ENCODE data around the gene SPATA21. TPM values are rescaled to one million over a fixed set of nuclear protein-coding genes. Genes with fewer than 3 reads are reported as not detected.

The SPATA21 gene
- total and polyA plus RNA-seq, 5 donors from 2014 or later: not detected

DNA sequence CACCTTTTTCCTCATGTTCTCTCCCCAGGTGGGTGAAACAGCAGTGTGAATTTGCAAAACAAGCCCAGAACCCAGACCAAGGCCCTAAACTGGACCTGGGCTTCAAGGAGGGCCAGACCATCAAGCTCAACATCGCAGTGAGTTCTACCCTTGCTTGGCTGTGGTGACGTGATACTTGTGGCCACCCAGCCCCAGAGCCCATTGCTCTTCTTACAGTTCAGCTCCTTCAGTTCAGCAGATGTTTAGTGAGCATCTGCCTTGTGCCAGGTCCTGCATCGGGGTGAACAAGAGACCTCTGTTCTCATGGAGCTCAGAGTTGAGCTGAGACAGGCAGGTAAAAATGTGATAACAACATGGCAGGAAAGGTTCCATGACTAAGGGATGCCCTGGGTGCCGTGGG is 11.8 kb upstream of the SPATA21 start:
- no peak for ATAC-seq (ENCODE audit: low read depth in 2 of 2)
- H3K36me3 Mint-ChIP-seq: peaks cover 49% of the 10 kb centered on the region
- H3K4me1 Mint-ChIP-seq: peaks cover 10 to 73% (median 30%) of the 10 kb centered on the region in 4 donors

DNA sequence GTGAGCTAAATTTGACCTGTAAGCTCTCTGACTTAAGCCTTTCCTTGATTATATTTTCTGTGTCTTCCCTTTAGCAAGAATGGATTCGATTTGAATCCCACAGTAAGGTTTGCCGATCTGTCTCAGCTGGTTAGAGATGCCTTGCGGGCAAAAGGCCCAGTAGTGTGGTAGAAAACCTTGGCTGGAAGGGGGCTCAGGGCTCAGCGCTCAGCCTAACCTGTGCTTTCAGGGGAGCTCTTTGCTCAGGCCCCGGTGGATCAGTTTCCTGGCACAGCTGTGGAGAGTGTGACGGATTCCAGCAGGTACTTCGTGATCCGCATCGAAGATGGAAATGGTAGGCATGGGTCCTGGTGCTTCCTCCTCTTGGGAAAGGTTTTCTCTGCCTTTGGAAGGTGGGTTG is 10.4 kb upstream of the SPATA21 start:
- Histone ChIP-seq H3K4me1 (ENCODE audit: control insufficient read depth, insufficient read depth, low read length, poor library complexity, severe bottlenecking) (peaks cover 23% of the 10 kb centered on the region), H3K27ac (ENCODE audit: insufficient read depth, low read length, poor library complexity, severe bottlenecking) (no peak overlapping the region), H3K9me3 (ENCODE audit: control insufficient read depth in 2 of 2, low read length in 2 of 2) (no peaks in the 10 kb centered on the region), H3K4me3 (ENCODE audit: low read depth, low read length) (no peak overlapping the region), H3K27me3 (ENCODE audit: control insufficient read depth, insufficient read depth, low read length) (no peaks in the 10 kb centered on the region), H3K36me3 (ENCODE audit: control insufficient read depth, insufficient read depth, low read length) (peaks cover 94% of the 10 kb centered on the region)
- Mint-ChIP-seq H3K4me1 (peaks cover 10 to 81% (median 40%) of the 10 kb centered on the region in 4 donors), H3K4me3 (peak overlapping the region in 2 of 4 donors; percentile 24 to 70), H3K27me3 (no peaks in the 10 kb centered on the region), H3K27ac (peak overlapping the region in 2 of 3 donors; percentile 51 to 76), H3K9me3 (no peaks in the 10 kb centered on the region), H3K36me3 (peaks cover 53% of the 10 kb centered on the region)
- DNase-seq (no peak), ATAC-seq (ENCODE audit: low read depth in 2 of 2) (no peak)

More for the DNA sequence above, 11.8 kb upstream of the SPATA21 start:
- H3K27ac Mint-ChIP-seq: peak overlapping the region; percentile 45 to 76 (median 51)
- no peaks in the 10 kb centered on the region for H3K27me3 Mint-ChIP-seq
- peak overlapping the region in 2 of 4 donors; percentile 14 to 54 for H3K4me3 Mint-ChIP-seq
- peaks cover 8% of the 10 kb centered on the region for H3K4me1 ChIP-seq (ENCODE audit: control insufficient read depth, insufficient read depth, low read length, poor library complexity, severe bottlenecking)
- H3K27me3 ChIP-seq (ENCODE audit: control insufficient read depth, insufficient read depth, low read length): no peaks in the 10 kb centered on the region
- no peaks in the 10 kb centered on the region for H3K9me3 Mint-ChIP-seq
- no peaks in the 10 kb centered on the region for H3K9me3 ChIP-seq (ENCODE audit: control insufficient read depth in 2 of 2, low read length in 2 of 2)
- H3K4me3 ChIP-seq (ENCODE audit: low read depth, low read length): no peak overlapping the region
- no peak for DNase-seq
- no peak overlapping the region for H3K27ac ChIP-seq (ENCODE audit: insufficient read depth, low read length, poor library complexity, severe bottlenecking)
- peaks cover 90% of the 10 kb centered on the region for H3K36me3 ChIP-seq (ENCODE audit: control insufficient read depth, insufficient read depth, low read length)

GRCh38 chr1:16446116-16446515 is 8.9 kb upstream of the SPATA21 start:
- Mint-ChIP-seq H3K4me1 (peaks cover 16 to 86% (median 43%) of the 10 kb centered on the region in 4 donors), H3K27ac (no peak overlapping the region), H3K27me3 (no peaks in the 10 kb centered on the region), H3K4me3 (no peak overlapping the region), H3K36me3 (peaks cover 43% of the 10 kb centered on the region), H3K9me3 (no peaks in the 10 kb centered on the region)
- no peak overlapping the region for H3K4me3 ChIP-seq (ENCODE audit: low read depth, low read length)
- peaks cover 38% of the 10 kb centered on the region for H3K4me1 ChIP-seq (ENCODE audit: control insufficient read depth, insufficient read depth, low read length, poor library complexity, severe bottlenecking)
- no peak for ATAC-seq (ENCODE audit: low read depth in 2 of 2)
- H3K27ac ChIP-seq (ENCODE audit: insufficient read depth, low read length, poor library complexity, severe bottlenecking): no peak overlapping the region
- H3K36me3 ChIP-seq (ENCODE audit: control insufficient read depth, insufficient read depth, low read length): peaks cover 84% of the 10 kb centered on the region
- DNase-seq: no peak
- no peaks in the 10 kb centered on the region for H3K9me3 ChIP-seq (ENCODE audit: control insufficient read depth in 2 of 2, low read length in 2 of 2)
- no peaks in the 10 kb centered on the region for H3K27me3 ChIP-seq (ENCODE audit: control insufficient read depth, insufficient read depth, low read length)

DNA sequence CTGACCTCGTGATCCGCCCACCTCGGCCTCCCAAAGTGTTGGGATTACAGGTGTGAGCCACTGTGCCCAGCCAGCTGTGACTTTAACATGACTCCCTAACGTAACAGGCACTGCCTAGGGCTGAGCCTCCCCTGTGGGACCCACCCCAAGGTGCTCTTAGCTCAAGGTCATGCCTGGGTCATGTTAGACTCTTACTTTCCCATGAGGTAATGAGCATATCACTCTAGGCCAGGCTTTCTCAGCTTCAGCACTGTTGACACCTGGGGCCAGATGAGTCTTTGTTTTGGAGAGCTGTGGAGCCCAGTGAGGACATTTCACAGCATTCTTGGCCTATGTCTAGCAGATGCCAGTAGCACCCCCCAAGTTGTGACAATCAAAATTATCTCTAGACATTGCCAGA is 7.8 kb upstream of the SPATA21 start:
- Histone ChIP-seq H3K9me3 (ENCODE audit: control insufficient read depth in 2 of 2, low read length in 2 of 2) (no peaks in the 10 kb centered on the region), H3K4me3 (ENCODE audit: low read depth, low read length) (no peak overlapping the region), H3K27me3 (ENCODE audit: control insufficient read depth, insufficient read depth, low read length) (no peaks in the 10 kb centered on the region), H3K4me1 (ENCODE audit: control insufficient read depth, insufficient read depth, low read length, poor library complexity, severe bottlenecking) (peaks cover 43% of the 10 kb centered on the region), H3K36me3 (ENCODE audit: control insufficient read depth, insufficient read depth, low read length) (peaks cover 74% of the 10 kb centered on the region), H3K27ac (ENCODE audit: insufficient read depth, low read length, poor library complexity, severe bottlenecking) (no peak overlapping the region)
- Mint-ChIP-seq H3K36me3 (peaks cover 38% of the 10 kb centered on the region), H3K27ac (peak overlapping the region in 1 of 3 donors; percentile 14), H3K27me3 (peaks cover 5% of the 10 kb centered on the region), H3K4me3 (peak overlapping the region in 2 of 4 donors; percentile 31 to 56), H3K4me1 (peaks cover 17 to 83% (median 43%) of the 10 kb centered on the region in 4 donors), H3K9me3 (no peaks in the 10 kb centered on the region)
- DNase-seq (no peak), ATAC-seq (ENCODE audit: low read depth in 2 of 2) (no peak)

- no peak overlapping the region for H3K4me3 ChIP-seq (ENCODE audit: low read depth, low read length)
- Mint-ChIP-seq H3K36me3 (peaks cover 29% of the 10 kb centered on the region), H3K4me1 (peaks cover 8 to 75% (median 36%) of the 10 kb centered on the region in 4 donors), H3K4me3 (peak overlapping the region in 2 of 4 donors; percentile 16 to 55), H3K27me3 (peaks cover 5% of the 10 kb centered on the region), H3K27ac (peak overlapping the region in 1 of 3 donors; percentile 46), H3K9me3 (no peaks in the 10 kb centered on the region)
- H3K27ac ChIP-seq (ENCODE audit: insufficient read depth, low read length, poor library complexity, severe bottlenecking): no peak overlapping the region
- H3K36me3 ChIP-seq (ENCODE audit: control insufficient read depth, insufficient read depth, low read length): peaks cover 65% of the 10 kb centered on the region
- no peak for DNase-seq
- H3K9me3 ChIP-seq (ENCODE audit: control insufficient read depth in 2 of 2, low read length in 2 of 2): no peaks in the 10 kb centered on the region
- H3K27me3 ChIP-seq (ENCODE audit: control insufficient read depth, insufficient read depth, low read length): no peaks in the 10 kb centered on the region
- no peak for ATAC-seq (ENCODE audit: low read depth in 2 of 2)
- H3K4me1 ChIP-seq (ENCODE audit: control insufficient read depth, insufficient read depth, low read length, poor library complexity, severe bottlenecking): peaks cover 38% of the 10 kb centered on the region
Measured at GRCh38 chr1:16443975-16444770, 6.9 kb upstream of the SPATA21 start.

- peak in 1 of 3 donors; percentile 38 for DNase-seq
- Histone ChIP-seq H3K9me3 (ENCODE audit: control insufficient read depth in 2 of 2, low read length in 2 of 2) (no peaks in the 10 kb centered on the region), H3K4me3 (ENCODE audit: low read depth, low read length) (peak overlapping the region; percentile 93), H3K27me3 (ENCODE audit: control insufficient read depth, insufficient read depth, low read length) (no peaks in the 10 kb centered on the region), H3K36me3 (ENCODE audit: control insufficient read depth, insufficient read depth, low read length) (peaks cover 53% of the 10 kb centered on the region), H3K27ac (ENCODE audit: insufficient read depth, low read length, poor library complexity, severe bottlenecking) (peak overlapping the region; percentile 99), H3K4me1 (ENCODE audit: control insufficient read depth, insufficient read depth, low read length, poor library complexity, severe bottlenecking) (peaks cover 36% of the 10 kb centered on the region)
- peaks cover 8 to 63% (median 30%) of the 10 kb centered on the region in 4 donors for H3K4me1 Mint-ChIP-seq
- peak overlapping the region in 2 of 3 donors; percentile 80 to 97 for H3K27ac Mint-ChIP-seq
- ATAC-seq (ENCODE audit: low read depth in 2 of 2): no peak
- peak overlapping the region; percentile 95 to 100 (median 97) for H3K4me3 Mint-ChIP-seq
- peaks cover 5% of the 10 kb centered on the region for H3K27me3 Mint-ChIP-seq
- H3K36me3 Mint-ChIP-seq: peaks cover 17% of the 10 kb centered on the region
- no peaks in the 10 kb centered on the region for H3K9me3 Mint-ChIP-seq
Measured at GRCh38 chr1:16442941-16443340, 5.7 kb upstream of the SPATA21 start.

- Mint-ChIP-seq H3K4me3 (peak overlapping the region; percentile 95 to 100 (median 97)), H3K4me1 (peaks cover 8 to 58% (median 27%) of the 10 kb centered on the region in 4 donors), H3K36me3 (peaks cover 11% of the 10 kb centered on the region), H3K9me3 (no peaks in the 10 kb centered on the region), H3K27ac (peak overlapping the region; percentile 73 to 97 (median 80)), H3K27me3 (peaks cover 5% of the 10 kb centered on the region)
- Histone ChIP-seq H3K27me3 (ENCODE audit: control insufficient read depth, insufficient read depth, low read length) (no peaks in the 10 kb centered on the region), H3K9me3 (ENCODE audit: control insufficient read depth in 2 of 2, low read length in 2 of 2) (no peaks in the 10 kb centered on the region), H3K27ac (ENCODE audit: insufficient read depth, low read length, poor library complexity, severe bottlenecking) (peak overlapping the region; percentile 99), H3K36me3 (ENCODE audit: control insufficient read depth, insufficient read depth, low read length) (peaks cover 46% of the 10 kb centered on the region), H3K4me1 (ENCODE audit: control insufficient read depth, insufficient read depth, low read length, poor library complexity, severe bottlenecking) (peaks cover 36% of the 10 kb centered on the region), H3K4me3 (ENCODE audit: low read depth, low read length) (peak overlapping the region; percentile 93)
- no peak for ATAC-seq (ENCODE audit: low read depth in 2 of 2)
- DNase-seq: peak in 1 of 3 donors; percentile 87
Measured at GRCh38 chr1:16442265-16442664, 5.0 kb upstream of the SPATA21 start.
